ENCODE data around the gene TRNAU1AP.

The TRNAU1AP gene

DNA sequence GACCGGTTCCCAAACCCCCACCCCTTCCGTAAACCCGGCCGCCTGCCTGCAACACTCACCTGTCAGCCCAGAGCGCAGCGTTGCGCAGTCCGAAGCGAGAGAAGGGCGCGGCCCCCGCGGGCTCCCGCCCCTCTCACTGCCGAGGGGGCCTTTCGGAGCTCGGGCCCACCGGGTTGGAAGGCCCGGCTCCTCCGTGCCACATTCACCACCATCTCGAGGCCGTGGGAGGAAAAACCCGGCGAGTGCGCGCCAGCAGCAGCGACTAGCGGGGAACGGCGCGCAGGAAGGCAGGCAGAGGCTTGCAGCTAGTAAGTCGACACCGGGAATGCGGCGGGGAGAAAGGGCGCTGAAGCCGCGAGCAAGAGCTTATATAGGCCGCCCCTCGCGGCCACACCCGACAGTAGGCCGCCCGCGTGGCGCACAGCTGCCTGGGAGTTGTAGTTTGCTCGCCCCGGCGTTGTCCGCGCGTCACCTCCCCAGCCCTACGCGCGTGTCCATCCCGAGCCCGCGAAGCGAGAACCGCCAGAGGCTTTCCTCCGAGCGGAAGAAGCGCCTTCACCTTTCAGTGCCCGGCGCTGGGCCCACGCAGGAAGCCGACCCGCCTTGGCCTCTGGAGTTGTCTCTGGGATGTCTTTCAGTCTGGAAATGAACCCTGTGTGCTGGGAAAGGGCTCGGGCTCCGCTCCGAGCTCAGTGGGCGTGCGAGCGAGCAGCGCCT lies 28.8 kb downstream of the TRNAU1AP start:
- TF ChIP-seq, protein P1, sequence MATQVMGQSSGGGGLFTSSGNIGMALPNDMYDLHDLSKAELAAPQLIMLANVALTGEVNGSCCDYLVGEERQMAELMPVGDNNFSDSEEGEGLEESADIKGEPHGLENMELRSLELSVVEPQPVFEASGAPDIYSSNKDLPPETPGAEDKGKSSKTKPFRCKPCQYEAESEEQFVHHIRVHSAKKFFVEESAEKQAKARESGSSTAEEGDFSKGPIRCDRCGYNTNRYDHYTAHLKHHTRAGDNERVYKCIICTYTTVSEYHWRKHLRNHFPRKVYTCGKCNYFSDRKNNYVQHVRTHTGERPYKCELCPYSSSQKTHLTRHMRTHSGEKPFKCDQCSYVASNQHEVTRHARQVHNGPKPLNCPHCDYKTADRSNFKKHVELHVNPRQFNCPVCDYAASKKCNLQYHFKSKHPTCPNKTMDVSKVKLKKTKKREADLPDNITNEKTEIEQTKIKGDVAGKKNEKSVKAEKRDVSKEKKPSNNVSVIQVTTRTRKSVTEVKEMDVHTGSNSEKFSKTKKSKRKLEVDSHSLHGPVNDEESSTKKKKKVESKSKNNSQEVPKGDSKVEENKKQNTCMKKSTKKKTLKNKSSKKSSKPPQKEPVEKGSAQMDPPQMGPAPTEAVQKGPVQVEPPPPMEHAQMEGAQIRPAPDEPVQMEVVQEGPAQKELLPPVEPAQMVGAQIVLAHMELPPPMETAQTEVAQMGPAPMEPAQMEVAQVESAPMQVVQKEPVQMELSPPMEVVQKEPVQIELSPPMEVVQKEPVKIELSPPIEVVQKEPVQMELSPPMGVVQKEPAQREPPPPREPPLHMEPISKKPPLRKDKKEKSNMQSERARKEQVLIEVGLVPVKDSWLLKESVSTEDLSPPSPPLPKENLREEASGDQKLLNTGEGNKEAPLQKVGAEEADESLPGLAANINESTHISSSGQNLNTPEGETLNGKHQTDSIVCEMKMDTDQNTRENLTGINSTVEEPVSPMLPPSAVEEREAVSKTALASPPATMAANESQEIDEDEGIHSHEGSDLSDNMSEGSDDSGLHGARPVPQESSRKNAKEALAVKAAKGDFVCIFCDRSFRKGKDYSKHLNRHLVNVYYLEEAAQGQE (IDR thresholded peaks at IDR 0.05; ENCODE audit: insufficient read depth in 1 of 2, low read depth in 2 of 2, low read length in 2 of 2), result peak; percentile 33 to 70; a peak in 1 of 4 replicates
- peak; percentile 99 for TF ChIP-seq TAF1 (IDR thresholded peaks at IDR 0.05; ENCODE audit: borderline replicate concordance, insufficient read depth, low read length)
- TF ChIP-seq SIN3A (IDR thresholded peaks at IDR 0.05; ENCODE audit: borderline replicate concordance, insufficient read depth, low read length), result no peak
- peak; percentile 75 for TF ChIP-seq FOXP2 (optimal IDR thresholded peaks at IDR 0.05; ENCODE audit: borderline replicate concordance, extremely low read depth, extremely low read length, insufficient read depth)
- peak; percentile 100 for TF ChIP-seq POLR2AphosphoS5 (IDR thresholded peaks at IDR 0.05; ENCODE audit: low read depth, low read length)

DNA sequence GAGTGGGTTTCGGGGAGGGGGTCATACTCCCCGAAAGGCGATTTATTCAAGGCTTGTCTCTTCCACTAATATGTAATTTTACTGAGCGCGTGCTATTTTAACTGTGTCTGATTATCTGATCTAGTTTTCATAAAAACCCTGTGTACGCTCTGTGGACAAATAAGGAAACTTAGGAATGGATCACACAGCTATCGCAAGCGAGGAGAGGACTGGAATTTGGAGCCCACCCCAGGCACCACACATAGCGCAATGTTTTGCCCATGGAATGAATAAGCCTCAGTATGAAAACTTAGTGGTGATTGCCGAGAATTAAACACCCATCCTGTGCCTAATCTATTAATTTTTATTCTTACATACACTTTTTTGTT lies 29.3 kb downstream of the TRNAU1AP start:
- TF ChIP-seq TAF1 (IDR thresholded peaks at IDR 0.05; ENCODE audit: borderline replicate concordance, insufficient read depth, low read length) (no peak), FOXP2 (optimal IDR thresholded peaks at IDR 0.05; ENCODE audit: borderline replicate concordance, extremely low read depth, extremely low read length, insufficient read depth) (no peak), POLR2AphosphoS5 (IDR thresholded peaks at IDR 0.05; ENCODE audit: low read depth, low read length) (no peak), SIN3A (IDR thresholded peaks at IDR 0.05; ENCODE audit: borderline replicate concordance, insufficient read depth, low read length) (no peak)
- TF ChIP-seq, protein P1 (IDR thresholded peaks at IDR 0.05; ENCODE audit: insufficient read depth in 1 of 2, low read depth in 2 of 2, low read length in 2 of 2), result no peak

DNA sequence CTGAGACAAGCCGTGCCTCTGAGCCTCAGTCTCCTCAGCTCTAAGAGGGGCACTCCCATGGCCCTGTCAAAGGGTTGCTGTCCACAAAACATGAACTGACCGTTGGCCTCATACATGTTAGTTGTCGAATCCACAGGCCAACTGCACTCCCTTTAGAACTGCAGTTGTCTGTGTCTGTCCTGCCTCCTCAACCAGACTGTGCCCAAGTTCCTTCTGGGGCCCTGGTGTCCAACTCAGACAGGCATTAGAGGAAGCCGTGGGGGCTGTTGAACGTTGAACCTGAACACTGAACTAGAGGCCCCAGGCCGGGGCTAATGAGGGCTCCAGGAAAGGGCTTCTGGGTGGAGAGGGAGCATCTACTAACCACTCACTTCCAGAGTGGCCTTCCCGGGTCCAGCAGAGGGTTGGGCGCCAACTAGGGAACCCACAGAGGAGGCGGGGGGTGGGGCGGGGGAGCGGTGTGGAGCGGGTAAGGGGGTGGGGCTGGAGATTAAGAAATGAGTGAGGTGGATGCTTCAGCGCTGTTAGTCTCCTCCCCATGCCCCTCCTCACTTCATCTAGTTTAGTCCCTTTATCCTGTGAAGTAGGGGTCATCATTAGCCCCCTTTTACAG lies 38.9 kb downstream of the TRNAU1AP start, which contains the start of gene RAB42:
TSS of gene RAB42 (plus strand) at position 558 of the 613 bp plus-strand sequence. CDS start 247 bp downstream, outside the sequence.
- TF ChIP-seq POLR2AphosphoS5 (IDR thresholded peaks at IDR 0.05; ENCODE audit: low read depth, low read length), result no peak
- no peak for TF ChIP-seq SIN3A (IDR thresholded peaks at IDR 0.05; ENCODE audit: borderline replicate concordance, insufficient read depth, low read length)
- TF ChIP-seq, protein P1 (IDR thresholded peaks at IDR 0.05; ENCODE audit: insufficient read depth in 1 of 2, low read depth in 2 of 2, low read length in 2 of 2), result no peak
- no peak for TF ChIP-seq TAF1 (IDR thresholded peaks at IDR 0.05; ENCODE audit: borderline replicate concordance, insufficient read depth, low read length)
- TF ChIP-seq FOXP2 (optimal IDR thresholded peaks at IDR 0.05; ENCODE audit: borderline replicate concordance, extremely low read depth, extremely low read length, insufficient read depth), result no peak

DNA sequence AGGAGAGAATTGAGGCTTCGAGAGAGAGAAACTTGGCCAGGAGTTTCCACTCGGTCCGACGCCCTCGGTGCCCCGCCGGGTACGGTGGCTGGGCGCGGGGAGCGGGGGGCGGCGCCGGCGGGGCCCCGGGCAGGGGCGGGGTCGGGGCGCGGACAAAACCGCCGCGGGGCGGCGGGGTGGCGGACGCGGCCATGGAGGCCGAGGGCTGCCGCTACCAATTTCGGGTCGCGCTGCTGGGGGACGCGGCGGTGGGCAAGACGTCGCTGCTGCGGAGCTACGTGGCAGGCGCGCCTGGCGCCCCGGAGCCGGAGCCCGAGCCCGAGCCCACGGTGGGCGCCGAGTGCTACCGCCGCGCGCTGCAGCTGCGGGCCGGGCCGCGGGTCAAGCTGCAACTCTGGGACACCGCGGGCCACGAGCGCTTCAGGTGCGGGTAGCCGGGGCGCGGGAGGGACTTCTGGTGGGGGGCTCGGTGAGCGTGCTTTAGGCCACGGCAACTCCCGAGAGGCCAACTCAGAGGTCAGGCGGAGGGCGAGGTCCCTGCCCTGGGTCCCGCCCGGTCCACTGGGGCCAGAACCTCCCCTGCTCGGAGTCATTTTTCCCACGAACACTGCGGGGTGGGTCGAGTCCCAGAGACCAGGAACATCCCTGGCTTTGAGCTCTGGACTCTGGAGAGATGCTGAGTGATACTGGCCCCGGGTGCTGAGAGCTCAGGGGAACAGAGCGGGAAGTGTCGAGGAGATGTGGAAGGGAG lies 39.6 kb downstream of the TRNAU1AP start:
- TF ChIP-seq SIN3A (IDR thresholded peaks at IDR 0.05; ENCODE audit: borderline replicate concordance, insufficient read depth, low read length) (no peak), TAF1 (IDR thresholded peaks at IDR 0.05; ENCODE audit: borderline replicate concordance, insufficient read depth, low read length) (no peak)

DNA sequence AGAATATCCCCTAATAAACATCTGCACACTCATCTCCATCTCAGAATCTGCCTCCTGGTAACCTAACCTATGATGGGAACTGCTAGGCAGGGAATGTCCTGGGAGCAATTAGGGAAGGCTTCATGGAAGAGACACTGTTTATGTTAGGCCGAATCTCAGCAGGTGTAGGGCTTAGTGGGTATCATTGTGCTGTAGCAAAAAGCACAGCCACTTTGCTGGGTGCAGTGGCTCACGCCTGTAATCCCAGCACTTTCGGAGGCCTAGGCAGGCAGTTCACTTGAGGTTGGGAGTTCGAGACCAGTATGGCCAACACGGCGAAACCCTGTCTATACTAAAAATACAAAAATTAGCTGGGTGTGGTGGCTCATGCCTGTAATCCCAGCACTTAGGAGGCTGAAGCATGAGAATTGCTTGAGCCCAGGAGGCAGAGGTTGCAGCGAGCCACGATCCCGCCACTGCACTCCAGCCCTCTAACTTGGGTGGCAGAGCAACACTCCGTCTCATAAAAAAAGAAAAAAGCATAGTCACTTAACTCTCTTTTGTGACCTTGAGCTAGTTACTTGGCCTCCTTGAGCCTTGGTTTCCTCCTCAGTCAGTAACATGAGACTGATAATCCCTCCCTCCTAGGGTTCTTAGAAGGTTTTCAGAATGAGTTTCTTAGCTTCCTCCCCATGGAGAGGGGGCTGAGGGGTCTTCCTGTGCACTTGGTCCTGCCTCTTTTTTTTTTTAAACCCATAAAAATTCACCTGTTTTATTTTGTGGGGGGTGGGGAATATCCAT lies 42.7 kb downstream of the TRNAU1AP start:
- TF ChIP-seq SIN3A (IDR thresholded peaks at IDR 0.05; ENCODE audit: borderline replicate concordance, insufficient read depth, low read length) (no peak), POLR2AphosphoS5 (IDR thresholded peaks at IDR 0.05; ENCODE audit: low read depth, low read length) (no peak), TAF1 (IDR thresholded peaks at IDR 0.05; ENCODE audit: borderline replicate concordance, insufficient read depth, low read length) (no peak), FOXP2 (optimal IDR thresholded peaks at IDR 0.05; ENCODE audit: borderline replicate concordance, extremely low read depth, extremely low read length, insufficient read depth) (no peak)
- TF ChIP-seq, protein P1 (IDR thresholded peaks at IDR 0.05; ENCODE audit: insufficient read depth in 1 of 2, low read depth in 2 of 2, low read length in 2 of 2), result no peak

Data from PFSK-1 (cell line).